Measurements from ENCODE around the gene IGSF21. TPM values are rescaled to one million over a fixed set of nuclear protein-coding genes. Genes with fewer than 3 reads are reported as not detected.

Gene IGSF21
- total and polyA plus RNA-seq, 10 of the 15 experiments (the other 5 are each of a cell fraction or from before 2014, with no cell fraction given): 0.03 to 0.49 TPM; not detected in 8

DNA sequence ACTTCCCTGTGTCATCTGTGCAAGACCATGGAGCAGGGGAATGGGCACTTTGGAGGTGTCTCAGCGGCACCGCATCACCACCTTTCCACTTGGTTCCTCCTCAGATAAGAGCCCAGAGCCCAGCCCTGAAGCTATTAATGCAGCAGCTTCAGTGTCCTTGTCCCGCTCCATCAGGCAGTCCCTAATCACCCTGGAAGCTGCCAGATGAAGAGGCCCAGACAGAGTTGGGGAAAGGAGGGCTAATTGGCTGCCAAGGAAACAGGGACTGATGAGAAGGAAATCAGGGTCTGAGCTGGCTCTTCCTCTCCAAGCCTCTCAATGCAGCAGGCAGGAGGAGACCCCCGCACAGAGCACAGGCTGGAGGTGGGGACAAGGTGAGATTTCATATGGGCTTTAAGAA lies 290.0 kb downstream of the IGSF21 start:
- Histone ChIP-seq H3K9ac (ENCODE audit: control insufficient read depth, insufficient read depth, low read length) (no peak overlapping the region), H3K4me2 (ENCODE audit: control insufficient read depth, insufficient read depth) (no peak overlapping the region), H3K36me3 (ENCODE audit: control insufficient read depth in 2 of 2, insufficient read depth in 2 of 2, low read length in 1 of 2) (no peaks in the 10 kb centered on the region), H3K4me1 (ENCODE audit: control insufficient read depth, insufficient read depth, low read length) (no peaks in the 10 kb centered on the region), H3K4me3 (no peak overlapping the region), H4K20me1 (ENCODE audit: control insufficient read depth, insufficient read depth) (no peaks in the 10 kb centered on the region), H2AFZ (ENCODE audit: control insufficient read depth, low read depth, low read length) (no peak overlapping the region), H3K27me3 (replicated peaks in 1 of 2; ENCODE audit: control insufficient read depth in 2 of 2, insufficient read depth in 2 of 2, low read length in 1 of 2) (no peaks in the 10 kb centered on the region), H3K9me3 (replicated peaks; ENCODE audit: control insufficient read depth, insufficient read depth, low read length) (no peaks in the 10 kb centered on the region), H3K27ac (ENCODE audit: control insufficient read depth, insufficient read depth) (no peak overlapping the region), H3K79me2 (ENCODE audit: control insufficient read depth, insufficient read depth, low read length) (no peaks in the 10 kb centered on the region)
- no TSS peak for BruUV-seq (replicated peaks)
- in situ Hi-C loops (cut with MboI): no loop called here
- WGBS (ENCODE audit: insufficient coverage, insufficient replicate concordance, low lambda C conversion rate, missing lambda C conversion rate): 25% methylated on average over 4 of the region's 4 CpGs
- SMC1A ChIA-PET (ENCODE audit: uncharacterized antibody, unreplicated experiment): interaction anchor here (0.6 to 1.1 kb wide), 2 partner anchors 9 to 99 kb away, joined by 3 read pairs; no protein-coding TSS in a partner anchor
- FAIRE-seq: no peak
- TF ChIP-seq JUND (IDR thresholded peaks at IDR 0.05; ENCODE audit: low read depth, low read length) (no peak), FOS (IDR thresholded peaks at IDR 0.05; ENCODE audit: borderline replicate concordance, extremely low read depth, insufficient read length) (no peak)
- DNase-seq (ENCODE audit: low read depth, low spot score): no peak
- intact Hi-C loops (cut with micrococcal nuclease; ENCODE audit: unreplicated experiment): no loop called here
- POLR2A ChIA-PET: no interaction called here
- RAD21 ChIA-PET (ENCODE audit: unreplicated experiment): no interaction called here
- no peak for ATAC-seq
- CTCF ChIA-PET: no interaction called here

GRCh38 chr1:18398791-18399530 lies 291.4 kb downstream of the IGSF21 start:
- ChIA-PET SMC1A (ENCODE audit: uncharacterized antibody, unreplicated experiment) (no interaction called here), POLR2A (no interaction called here), CTCF (interaction anchor here (0.6 kb wide), 1 partner anchor 265 kb away, joined by 3 read pairs; no protein-coding TSS in a partner anchor), RAD21 (ENCODE audit: unreplicated experiment) (no interaction called here)
- Histone ChIP-seq H3K27me3 (replicated peaks in 1 of 2; ENCODE audit: control insufficient read depth in 2 of 2, insufficient read depth in 2 of 2, low read length in 1 of 2) (no peaks in the 10 kb centered on the region), H4K20me1 (ENCODE audit: control insufficient read depth, insufficient read depth) (no peaks in the 10 kb centered on the region), H3K9me3 (replicated peaks; ENCODE audit: control insufficient read depth, insufficient read depth, low read length) (no peaks in the 10 kb centered on the region), H3K36me3 (ENCODE audit: control insufficient read depth in 2 of 2, insufficient read depth in 2 of 2, low read length in 1 of 2) (no peaks in the 10 kb centered on the region), H3K9ac (ENCODE audit: control insufficient read depth, insufficient read depth, low read length) (no peak overlapping the region), H3K79me2 (ENCODE audit: control insufficient read depth, insufficient read depth, low read length) (no peaks in the 10 kb centered on the region), H3K4me3 (no peak overlapping the region), H2AFZ (ENCODE audit: control insufficient read depth, low read depth, low read length) (no peak overlapping the region), H3K27ac (ENCODE audit: control insufficient read depth, insufficient read depth) (no peak overlapping the region), H3K4me1 (ENCODE audit: control insufficient read depth, insufficient read depth, low read length) (no peaks in the 10 kb centered on the region), H3K4me2 (ENCODE audit: control insufficient read depth, insufficient read depth) (no peak overlapping the region)
- no peak for ATAC-seq
- in situ Hi-C loops (cut with MboI) (no loop called here), intact Hi-C loops (cut with micrococcal nuclease; ENCODE audit: unreplicated experiment) (no loop called here)
- BruUV-seq (replicated peaks): no TSS peak
- FAIRE-seq: no peak
- no peak for TF ChIP-seq SP1 (IDR thresholded peaks at IDR 0.05; ENCODE audit: low read depth, low read length)
- TF ChIP-seq GABPA (IDR thresholded peaks at IDR 0.05; ENCODE audit: low read depth): no peak
- TF ChIP-seq RB1 (IDR thresholded peaks at IDR 0.05; ENCODE audit: borderline replicate concordance): no peak
- DNase-seq (ENCODE audit: low read depth, low spot score): no peak
- WGBS (ENCODE audit: insufficient coverage, insufficient replicate concordance, low lambda C conversion rate, missing lambda C conversion rate): 0% methylated on average over 5 of the region's 5 CpGs

Measured in GM12878 (cell line).